Measurements from ENCODE around the gene CFAP161. TPM values are rescaled to one million over a fixed set of nuclear protein-coding genes. Genes with fewer than 3 reads are reported as not detected.

CFAP161 gene
- total RNA-seq, result 1 to 10 TPM in 1 of 3 donors, under 1 TPM in 1, not detected in 1; 0.66 to 1.0 TPM

DNA sequence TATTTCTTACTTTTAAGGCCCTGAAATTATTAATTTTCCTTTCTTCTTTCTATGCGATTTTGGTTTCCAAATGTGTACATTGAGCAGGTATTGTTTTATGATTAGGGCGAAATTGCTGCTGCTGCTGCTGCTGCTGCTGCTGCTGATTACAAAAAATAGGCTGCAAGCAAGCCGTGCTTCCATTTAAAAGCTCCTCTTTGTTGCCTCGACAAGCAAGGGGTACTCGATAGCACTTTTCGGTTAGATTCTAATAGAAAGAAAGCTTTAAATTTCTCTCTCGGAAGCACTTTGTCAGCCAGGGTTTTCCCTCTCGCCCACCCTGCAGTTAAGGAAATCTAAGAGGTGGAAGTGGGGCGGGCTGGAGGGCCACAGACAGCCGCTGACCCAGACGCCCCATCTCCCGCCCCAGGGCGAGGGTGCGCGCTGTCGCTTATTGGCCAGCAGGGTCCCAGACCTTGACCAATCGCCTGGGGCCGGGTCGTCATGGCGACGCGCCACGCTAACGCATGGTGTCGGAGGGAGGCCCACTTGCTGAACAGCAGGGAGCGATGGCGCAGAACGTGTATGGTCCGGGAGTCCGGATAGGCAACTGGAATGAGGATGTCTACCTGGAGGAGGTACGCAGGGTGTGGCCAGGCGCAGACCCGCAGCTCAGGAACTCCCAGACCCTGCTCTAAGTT is at the start of gene CFAP161:
Gene CFAP161 (plus strand): TSS at position 489 of the 680 bp plus-strand sequence. CDS start 60 bp downstream, at position 549.
- peak; percentile 37 to 57 for DNase-seq (ENCODE audit: low spot score in 2 of 2)
- intact Hi-C loops (cut with DNase I; ENCODE audit: low total_unique reads), result no loop called here
- H3K27ac ChIP-seq, result no peak within 1 kb of the TSS
- no peaks in the 10 kb centered on the region for H3K27me3 ChIP-seq
- no peaks in the 10 kb centered on the region for H3K36me3 ChIP-seq
- H3K9me3 ChIP-seq, result no peaks in the 10 kb centered on the region
- TF ChIP-seq, protein P1, sequence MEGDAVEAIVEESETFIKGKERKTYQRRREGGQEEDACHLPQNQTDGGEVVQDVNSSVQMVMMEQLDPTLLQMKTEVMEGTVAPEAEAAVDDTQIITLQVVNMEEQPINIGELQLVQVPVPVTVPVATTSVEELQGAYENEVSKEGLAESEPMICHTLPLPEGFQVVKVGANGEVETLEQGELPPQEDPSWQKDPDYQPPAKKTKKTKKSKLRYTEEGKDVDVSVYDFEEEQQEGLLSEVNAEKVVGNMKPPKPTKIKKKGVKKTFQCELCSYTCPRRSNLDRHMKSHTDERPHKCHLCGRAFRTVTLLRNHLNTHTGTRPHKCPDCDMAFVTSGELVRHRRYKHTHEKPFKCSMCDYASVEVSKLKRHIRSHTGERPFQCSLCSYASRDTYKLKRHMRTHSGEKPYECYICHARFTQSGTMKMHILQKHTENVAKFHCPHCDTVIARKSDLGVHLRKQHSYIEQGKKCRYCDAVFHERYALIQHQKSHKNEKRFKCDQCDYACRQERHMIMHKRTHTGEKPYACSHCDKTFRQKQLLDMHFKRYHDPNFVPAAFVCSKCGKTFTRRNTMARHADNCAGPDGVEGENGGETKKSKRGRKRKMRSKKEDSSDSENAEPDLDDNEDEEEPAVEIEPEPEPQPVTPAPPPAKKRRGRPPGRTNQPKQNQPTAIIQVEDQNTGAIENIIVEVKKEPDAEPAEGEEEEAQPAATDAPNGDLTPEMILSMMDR (IDR thresholded peaks at IDR 0.05), result no peak
- TF ChIP-seq POLR2A (IDR thresholded peaks at IDR 0.05), result no peak
- no peaks in the 10 kb centered on the region for H3K4me1 ChIP-seq
- H3K4me3 ChIP-seq, result peak within 1 kb of the TSS; percentile 36 to 54 (median 43)

- H3K9me3 ChIP-seq, result no peaks in the 10 kb centered on the region
- no peak for DNase-seq (ENCODE audit: low spot score in 2 of 2)
- H3K27ac ChIP-seq, result no peak overlapping the region
- H3K36me3 ChIP-seq, result no peaks in the 10 kb centered on the region
- intact Hi-C loops (cut with DNase I; ENCODE audit: low total_unique reads), result no loop called here
- no peak overlapping the region for H3K4me3 ChIP-seq
- no peaks in the 10 kb centered on the region for H3K27me3 ChIP-seq
- H3K4me1 ChIP-seq, result no peaks in the 10 kb centered on the region
- TF ChIP-seq POLR2AphosphoS5 (IDR thresholded peaks at IDR 0.05) (no peak), POLR2A (IDR thresholded peaks at IDR 0.05) (no peak)
- TF ChIP-seq, protein P1 (IDR thresholded peaks at IDR 0.05), result no peak
Measured at GRCh38 chr15:81084716-81085115, 49.4 kb upstream of the CFAP161 start.

DNA sequence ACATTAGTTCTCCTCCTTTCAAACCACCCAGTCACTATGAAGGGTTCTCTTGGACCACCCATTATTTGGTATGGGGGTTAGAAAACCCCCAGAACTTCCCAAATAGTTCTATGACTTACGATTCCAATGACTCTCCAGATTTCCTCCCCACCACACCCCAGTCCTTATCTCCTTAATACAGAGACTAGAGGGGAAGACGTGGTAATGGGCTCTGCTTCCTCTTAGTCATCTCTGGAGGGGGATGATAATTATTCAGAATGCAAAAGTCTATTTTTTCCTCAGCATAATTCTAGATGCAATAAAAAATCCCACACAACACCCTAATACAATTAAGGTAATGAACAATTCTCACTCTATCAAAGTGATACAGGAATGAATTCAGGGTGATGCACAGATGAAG is 48.9 kb upstream of the CFAP161 start:
- no peak overlapping the region for H3K4me3 ChIP-seq
- no peaks in the 10 kb centered on the region for H3K9me3 ChIP-seq
- H3K27me3 ChIP-seq, result no peaks in the 10 kb centered on the region
- no peaks in the 10 kb centered on the region for H3K36me3 ChIP-seq
- intact Hi-C loops (cut with DNase I; ENCODE audit: low total_unique reads), result no loop called here
- H3K4me1 ChIP-seq, result no peaks in the 10 kb centered on the region
- DNase-seq (ENCODE audit: low spot score in 2 of 2), result no peak
- no peak overlapping the region for H3K27ac ChIP-seq
- TF ChIP-seq POLR2AphosphoS5 (IDR thresholded peaks at IDR 0.05), result no peak
- no peak for TF ChIP-seq POLR2A (IDR thresholded peaks at IDR 0.05)
- TF ChIP-seq, protein P1 (IDR thresholded peaks at IDR 0.05), result no peak

- DNase-seq (ENCODE audit: low spot score in 2 of 2), result no peak
- TF ChIP-seq POLR2A (IDR thresholded peaks at IDR 0.05) (no peak), POLR2AphosphoS5 (IDR thresholded peaks at IDR 0.05) (no peak)
- TF ChIP-seq, protein P1 (IDR thresholded peaks at IDR 0.05), result no peak
- intact Hi-C loops (cut with DNase I; ENCODE audit: low total_unique reads), result no loop called here
- Histone ChIP-seq H3K4me3 (no peak overlapping the region), H3K9me3 (no peaks in the 10 kb centered on the region), H3K4me1 (no peaks in the 10 kb centered on the region), H3K36me3 (no peaks in the 10 kb centered on the region), H3K27ac (peak overlapping the region in 1 of 2 donors; percentile 7), H3K27me3 (no peaks in the 10 kb centered on the region)
Measured at GRCh38 chr15:81085898-81086297, 48.2 kb upstream of the CFAP161 start.

- Histone ChIP-seq H3K36me3 (no peaks in the 10 kb centered on the region), H3K27ac (no peak overlapping the region), H3K27me3 (no peaks in the 10 kb centered on the region), H3K4me1 (no peaks in the 10 kb centered on the region), H3K4me3 (no peak overlapping the region), H3K9me3 (no peaks in the 10 kb centered on the region)
- no peak for TF ChIP-seq POLR2A (IDR thresholded peaks at IDR 0.05)
- no peak for TF ChIP-seq POLR2AphosphoS5 (IDR thresholded peaks at IDR 0.05)
- TF ChIP-seq, protein P1 (IDR thresholded peaks at IDR 0.05), result no peak
- intact Hi-C loops (cut with DNase I; ENCODE audit: low total_unique reads), result no loop called here
- no peak for DNase-seq (ENCODE audit: low spot score in 2 of 2)
Measured at GRCh38 chr15:81087066-81087465, 47.0 kb upstream of the CFAP161 start.
